NCI-H2196 (cell line): ENCODE data around the gene SUSD3.
"Not testable (repeated sequence)": the region's sequence is repeated elsewhere in the genome, so short reads cannot be mapped to it uniquely, and the experiment has no call there.

ENCODE experiments used
- DNase-seq: peaks from one replicate; lab custom pipeline; 2025; ENCODE audit not compliant: unreplicated experiment; lab: John Stamatoyannopoulos, UW

Gene SUSD3

DNA sequence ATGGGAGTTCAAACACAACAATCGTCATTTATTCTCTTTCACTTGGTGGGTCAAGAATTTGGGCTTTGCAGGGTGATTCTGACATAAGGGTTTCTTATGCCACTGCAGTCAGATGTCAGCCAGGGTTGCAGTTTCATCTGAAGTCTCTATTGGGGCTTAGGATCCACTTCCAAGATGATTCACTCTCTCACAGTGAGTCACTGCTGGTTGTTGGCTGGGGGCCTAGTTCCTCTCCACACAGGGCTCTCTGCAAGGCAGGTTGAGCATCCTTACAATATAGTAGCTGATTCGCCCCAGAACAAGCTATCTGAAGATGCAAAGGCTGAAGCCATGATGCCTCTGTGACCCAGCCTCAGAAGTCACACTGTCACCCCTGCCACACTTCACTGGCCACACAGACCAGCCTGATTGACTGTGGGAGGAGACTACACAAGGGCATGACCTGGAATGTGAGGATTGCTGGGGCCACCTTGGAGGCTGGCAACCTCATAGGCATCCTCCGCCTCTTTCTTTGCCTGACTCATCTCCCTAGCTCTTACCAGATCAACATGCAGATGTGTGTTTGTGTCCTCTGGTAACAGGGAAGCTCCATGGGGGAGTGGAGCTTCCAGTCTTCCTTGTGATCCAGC, 33.1 kb downstream of the SUSD3 start:
- DNase-seq = peak; percentile 16

DNA sequence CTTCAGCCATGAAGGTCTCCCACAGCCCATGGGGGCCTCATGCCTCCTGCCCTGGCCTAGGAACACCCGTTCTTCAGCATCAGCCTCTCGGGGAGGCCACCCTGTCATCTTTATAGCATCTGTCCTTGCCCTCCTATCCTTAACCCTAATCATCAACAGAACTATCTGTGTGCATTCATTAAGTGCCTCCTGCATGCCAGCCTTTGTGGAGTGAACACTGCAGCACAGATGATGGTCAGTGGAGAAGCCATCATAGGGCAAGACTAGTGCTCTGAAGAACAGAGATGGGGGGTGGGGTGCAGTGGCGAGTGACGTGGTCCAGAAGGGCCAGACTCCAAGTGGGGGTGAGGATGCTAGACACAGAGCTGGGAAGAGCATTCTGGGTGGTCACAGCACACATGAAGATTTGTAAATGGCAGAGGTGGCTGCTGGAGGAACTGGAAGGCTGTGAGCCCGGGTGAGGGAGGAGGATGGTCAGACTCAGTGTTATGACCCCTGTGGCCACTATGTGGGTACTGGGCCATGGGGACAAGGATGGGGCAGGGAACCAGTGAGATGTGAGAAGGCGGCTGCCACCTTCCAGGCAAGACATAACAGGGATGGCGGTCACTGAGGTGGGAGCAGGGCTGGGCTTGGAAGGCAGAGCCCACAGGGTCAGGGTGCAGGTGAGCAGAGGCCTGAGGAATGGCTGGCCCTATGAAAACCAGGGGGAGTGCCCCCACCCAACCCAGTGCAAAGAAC, 33.9 kb downstream of the SUSD3 start:
- DNase-seq = no peak

DNA sequence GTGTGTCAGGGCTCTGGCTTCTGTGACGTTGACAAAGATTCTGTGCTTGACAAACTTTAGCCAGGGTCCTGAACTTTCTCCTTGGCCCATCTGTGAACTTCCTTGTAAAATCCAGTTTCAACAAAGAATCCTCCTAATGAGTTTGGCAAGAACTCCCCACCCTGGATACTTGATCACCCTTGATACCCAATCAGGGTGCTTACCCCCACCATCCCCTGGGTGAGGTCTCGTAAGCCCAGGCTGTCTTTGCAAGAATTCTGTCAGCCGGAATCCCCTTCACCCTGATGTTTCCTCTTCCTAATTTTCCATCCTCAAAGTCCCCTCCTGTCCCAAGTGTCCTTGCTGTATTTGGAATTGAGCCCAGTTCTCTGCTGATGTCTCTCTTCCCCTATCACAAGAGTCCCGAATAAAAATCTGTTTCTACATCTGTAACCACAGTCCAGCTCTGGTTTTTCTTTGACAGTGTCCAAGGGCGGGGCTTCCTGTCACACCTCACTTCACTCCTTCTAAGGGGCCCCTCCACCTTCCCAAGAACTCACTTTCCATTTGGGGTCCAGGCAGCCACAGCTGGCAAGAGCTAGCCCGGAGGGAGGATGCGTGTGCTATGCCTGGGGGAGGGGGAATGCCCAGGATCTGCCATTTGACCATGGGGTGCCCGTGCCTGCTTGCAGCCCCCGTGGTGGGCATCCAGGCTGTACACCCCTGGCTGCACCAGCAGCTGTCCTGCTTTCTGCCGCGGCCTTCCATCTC, 34.8 kb downstream of the SUSD3 start:
- no peak for DNase-seq

DNA sequence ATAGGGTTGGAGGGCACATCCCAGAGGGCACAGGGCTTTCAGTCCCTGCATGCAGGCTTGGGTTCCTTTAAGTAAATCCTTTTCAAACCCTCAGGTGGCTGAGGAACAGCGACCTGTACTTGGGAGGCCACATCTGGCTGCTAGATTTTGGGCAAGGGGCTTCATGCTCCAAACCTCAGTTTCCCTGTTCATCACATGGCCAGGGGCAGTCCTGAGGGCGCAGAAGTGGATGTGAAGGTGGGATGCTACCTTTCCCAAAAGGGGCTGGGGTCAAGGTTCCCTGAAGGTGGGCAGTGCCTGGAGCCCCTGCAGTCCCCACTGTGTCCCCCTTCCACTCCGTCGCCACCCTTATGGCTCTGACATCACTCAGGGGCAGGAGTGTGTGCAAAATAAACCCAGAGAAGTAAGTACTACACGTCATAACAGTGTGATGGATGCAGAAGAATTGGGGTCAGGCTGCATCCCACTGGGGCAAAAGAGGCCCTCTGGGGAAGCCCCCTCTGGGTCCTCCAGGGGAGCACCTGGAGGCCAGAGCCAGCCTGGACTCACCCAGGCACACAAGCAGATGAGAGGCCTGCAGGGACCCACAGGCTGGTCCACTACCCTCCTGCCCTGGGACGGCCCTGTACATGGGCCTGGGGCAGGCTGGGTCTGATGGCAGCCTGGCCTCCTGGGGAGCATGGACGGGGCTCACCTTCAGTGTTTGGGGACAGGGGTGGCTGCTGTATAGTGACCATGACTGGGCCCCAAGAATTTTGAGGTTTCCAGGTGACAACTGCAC, 35.6 kb downstream of the SUSD3 start:
- no peak for DNase-seq

DNA sequence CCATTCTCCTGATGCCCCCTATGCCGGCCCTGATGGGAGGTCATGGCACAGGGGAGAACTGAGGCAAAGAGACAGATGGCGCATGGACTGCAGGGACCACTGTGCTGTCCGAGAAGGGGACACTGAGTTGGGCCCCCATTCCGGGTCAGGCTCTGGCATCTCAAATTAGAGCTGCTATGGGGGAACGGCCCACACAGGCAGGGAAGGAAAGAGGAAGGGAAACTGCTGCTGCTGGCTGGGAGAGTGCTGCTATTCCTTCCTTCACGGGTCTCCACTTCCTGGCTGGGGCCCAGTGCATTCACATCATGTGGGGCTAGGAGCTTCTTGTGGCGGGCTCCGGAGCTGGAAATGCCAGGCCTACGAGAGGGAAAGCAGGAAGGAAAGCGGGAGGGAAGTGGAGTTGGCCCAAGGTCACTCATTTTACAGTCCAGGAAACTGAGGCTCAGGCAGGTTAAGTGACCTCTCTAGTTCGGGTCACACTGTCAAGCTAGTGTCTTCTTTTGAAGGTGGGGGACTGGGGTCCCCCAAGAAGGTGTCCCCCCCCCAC, 36.2 kb downstream of the SUSD3 start:
- no peak for DNase-seq

DNA sequence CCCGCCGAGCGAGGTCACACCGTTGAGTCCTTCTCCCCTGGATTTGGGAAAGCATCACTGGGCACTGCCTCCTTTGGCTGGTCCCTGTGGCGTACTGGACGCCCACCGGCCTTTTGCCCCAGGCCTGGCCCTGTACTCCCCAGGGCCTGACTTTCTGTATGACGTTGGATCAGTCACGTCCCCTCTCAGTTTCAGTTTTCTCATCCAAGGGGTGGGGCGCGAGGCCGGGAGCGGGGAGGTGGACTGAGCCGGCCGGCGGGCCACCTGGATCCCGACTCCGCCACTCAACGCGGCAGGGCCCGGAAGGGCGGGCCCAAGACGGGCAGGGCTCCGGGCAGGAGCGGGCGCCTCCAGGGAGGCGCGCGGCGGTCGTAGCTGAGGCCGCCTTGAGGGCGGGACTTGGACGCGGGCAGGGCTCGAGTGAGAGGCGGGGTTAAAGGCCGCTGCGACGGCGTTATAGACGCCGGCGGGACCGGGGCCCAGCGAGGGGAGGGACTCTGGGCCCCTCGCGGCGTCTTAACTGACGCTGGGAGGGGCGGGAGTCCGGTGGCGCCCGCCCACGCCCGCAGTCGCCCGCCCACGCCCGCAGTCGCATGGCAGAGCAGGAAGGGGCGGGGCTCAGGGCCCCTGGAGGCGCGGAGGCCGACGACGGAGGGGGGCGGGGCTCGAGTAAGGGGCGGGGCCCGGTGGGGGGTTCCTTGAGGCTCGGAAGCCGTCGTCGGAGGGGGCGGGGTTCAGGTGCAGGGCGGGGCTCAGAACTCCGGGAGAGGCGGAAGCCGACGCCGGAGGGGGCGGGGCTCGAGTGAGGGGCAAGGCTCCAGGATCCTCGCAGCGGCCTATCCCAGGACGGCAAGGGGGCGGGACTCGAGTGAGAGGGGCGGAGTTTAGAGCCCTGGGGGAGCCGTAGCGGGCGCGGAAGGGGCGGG, 37.0 kb downstream of the SUSD3 start:
- DNase-seq = peak; percentile 100

DNA sequence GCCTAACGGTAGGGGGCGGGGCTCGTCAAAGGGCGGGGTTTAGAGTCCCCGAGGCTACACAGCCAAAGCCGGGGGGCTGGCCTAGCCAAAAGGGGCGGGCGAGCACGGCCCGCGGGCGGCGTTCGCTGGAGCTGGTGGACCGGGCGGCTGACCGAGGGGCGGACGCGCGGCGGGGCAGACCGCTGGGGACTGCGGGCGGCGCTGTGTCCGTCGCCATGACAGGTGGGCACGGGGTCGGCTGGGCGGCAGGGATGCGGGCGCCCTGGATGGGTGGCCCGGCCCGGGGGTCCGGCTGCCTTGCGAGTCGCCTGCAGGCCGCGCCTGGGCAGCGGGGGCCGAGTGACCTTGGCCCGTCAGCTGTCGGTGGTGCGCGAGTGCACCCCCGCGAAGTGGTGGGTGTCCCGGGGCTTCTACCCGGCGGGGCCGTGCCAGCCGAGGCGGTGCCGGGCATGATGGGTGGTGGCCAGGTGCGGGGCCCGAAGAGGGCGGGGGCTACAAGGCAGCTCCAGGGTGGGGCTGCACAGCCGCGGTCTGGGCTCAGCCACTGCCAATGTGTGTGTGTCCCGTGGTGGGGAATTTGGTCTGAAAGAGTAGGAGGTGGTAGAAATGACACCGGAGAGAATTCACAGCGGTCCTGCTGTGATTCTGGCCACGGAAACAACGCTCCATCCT, 37.8 kb downstream of the SUSD3 start, which contains the start of gene CARD19:
Gene CARD19, plus strand, starts transcription at position 87 of the 672 bp plus-strand sequence. Its CDS starts 129 bp downstream, at position 216.
- no peak for DNase-seq

DNA sequence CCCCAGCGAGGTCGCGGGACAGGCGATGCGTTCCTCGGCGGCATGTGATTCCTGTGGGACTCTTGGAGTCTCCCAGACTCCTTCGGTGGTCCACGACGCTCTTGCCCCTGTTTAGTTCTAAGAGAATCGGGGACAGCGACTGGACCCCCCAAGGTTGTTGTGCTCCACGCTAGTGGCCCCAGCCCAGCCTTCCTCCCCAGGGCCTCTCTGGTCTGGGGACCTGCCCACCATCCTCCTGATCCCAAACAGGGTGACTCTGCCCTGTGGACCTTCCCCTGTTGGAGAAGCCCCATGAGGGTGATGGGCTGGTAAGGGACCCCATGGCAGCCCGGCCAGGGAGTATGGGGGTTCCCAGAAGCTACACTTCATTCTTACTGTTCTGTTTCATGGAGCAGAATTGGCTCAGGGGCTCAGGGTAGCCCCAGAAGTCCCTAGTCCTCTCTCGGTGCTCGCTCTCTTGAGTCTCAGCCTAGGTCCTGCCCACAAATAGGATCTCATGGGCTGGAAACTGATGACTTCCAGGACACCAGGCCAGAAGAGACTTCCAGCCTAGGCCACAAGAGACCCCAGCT, 38.4 kb downstream of the SUSD3 start:
- DNase-seq = no peak

DNA sequence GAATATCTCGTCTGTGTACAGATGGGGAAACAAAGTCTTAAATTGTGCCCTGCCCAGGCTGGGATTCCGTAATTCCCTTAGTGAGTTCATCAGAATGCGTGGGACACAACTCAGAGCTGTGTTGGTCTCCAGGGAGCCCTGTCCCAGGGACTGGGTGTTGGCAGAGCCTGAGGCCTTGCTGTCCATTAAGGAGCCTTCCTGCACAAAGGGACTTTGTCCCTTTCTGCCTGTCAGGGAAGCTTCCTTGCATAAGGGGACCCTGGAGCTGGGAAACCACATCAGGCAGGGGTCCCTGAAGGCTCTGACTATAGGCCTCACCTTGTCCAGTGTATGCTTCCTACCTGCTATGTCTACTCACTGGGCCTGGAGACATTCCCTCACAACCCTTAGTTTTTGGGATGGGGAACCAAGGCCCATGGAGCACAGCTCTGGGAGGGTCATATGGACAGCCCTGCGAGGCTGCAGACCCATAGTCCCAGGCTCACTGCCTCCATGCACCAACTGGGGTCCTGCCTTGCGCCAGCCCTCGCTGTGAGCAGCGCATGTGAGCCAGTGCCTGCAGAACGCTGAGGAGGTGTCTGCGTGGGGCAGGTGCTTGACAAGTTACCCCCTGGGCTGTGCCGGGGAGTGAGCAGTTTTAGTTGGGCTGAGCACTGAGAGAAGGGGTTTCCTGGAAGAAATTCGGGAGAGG, 39.2 kb downstream of the SUSD3 start:
- no peak for DNase-seq

DNA sequence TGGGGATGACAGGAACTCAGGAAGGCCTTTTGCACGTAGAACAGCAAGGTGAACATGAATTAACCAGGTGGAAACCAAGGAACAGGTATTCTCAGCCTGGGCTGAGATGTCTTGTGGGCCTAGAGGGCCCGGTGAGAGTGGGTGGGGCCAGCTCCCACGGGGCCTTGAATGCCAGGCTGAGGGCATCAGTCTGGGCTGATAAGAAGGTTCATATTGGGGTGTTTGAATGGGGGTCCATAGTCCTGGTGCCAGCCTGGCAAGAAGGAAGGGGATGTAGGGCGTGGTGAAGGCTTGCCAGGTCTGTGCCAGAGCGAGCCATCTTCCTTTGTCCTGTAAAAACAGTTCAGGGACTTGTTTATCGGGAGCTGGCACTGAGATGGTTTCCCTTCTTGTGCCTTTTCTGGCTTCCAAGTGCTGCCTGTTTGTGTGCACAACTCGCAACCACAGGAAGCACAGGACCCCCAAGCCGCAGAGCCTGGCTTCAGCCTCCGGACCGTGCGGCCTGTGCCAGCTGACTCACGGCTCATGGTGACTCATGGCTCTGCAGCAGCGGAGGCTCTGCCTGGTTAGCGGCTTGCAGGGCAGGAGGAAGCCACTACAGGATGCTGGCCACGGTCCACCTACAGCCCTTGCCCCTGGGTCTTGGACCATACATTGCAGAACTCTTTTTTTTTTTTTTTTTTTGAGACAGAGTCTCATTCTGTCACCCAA, 39.9 kb downstream of the SUSD3 start:
- DNase-seq = peak; percentile 72

DNA sequence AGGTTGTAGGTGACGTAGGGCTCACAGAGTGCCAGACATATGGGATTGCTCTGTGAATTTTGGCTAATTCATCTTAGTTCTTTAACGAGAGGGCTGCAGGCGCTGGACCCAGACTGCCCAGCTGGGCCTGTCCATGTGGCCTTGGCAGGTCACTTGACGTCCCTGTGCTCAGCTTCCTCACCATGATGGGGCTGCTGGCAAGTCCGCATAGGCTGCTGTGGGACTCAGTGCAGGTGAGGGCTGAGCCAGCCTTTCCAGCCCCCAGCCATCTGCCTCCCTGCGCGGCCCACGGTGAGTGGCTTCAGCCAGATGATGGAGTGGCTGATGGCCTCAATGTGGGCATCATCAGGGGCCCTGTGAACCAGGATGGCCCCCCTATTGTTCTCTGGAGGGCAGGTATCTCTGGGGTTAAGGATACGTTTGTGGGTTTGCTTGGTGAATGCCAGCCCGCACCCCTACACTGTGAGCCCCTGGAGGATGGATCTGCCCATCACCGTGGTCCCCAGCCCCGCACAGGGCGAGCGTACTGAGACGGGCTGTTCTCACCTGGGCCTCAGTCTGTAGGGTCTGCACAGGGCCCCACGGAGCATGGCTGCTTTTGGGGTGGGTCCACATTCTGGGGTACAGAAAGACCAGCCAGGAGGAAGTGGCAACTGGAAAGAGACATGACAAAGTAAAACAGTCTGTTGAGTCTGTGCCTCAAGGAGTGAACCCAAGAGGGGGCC, 41.2 kb downstream of the SUSD3 start:
- no peak for DNase-seq

DNA sequence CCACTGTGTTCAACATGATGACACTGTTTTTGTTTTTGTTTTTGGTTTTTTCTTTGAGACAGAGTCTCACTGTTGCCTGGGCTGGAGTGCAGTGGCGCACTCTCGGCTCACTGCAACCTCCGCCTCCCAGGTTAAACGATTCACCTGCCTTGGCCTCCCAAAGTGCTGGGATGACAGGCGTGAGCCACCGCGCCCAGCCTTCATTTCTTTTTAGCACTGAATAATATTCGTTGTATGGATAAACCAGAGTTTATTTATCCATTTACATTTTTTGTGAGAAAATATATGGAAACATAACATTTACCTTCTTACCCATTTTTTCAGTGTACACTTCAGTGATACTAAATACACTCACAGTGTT, 41.8 kb downstream of the SUSD3 start:
- no peak for DNase-seq

DNA sequence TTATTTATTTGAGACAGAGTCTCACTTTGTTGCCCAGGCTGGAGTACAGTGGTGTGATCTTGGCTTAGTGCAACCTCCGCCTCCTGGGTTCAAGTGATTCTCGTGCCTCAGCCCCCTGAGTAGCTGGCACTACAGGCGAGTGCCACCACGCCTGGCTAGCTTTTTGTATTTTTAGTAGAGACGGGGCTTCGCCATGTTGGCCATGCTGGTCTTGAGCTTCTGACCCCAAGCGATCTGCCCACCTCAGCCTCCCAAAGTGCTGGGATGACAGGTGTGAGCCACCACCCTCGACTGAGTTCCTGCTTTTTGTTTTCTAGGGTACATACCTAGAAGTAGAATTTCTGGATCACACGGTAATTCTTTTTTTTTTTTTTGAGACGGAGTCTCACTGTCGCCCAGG, 42.6 kb downstream of the SUSD3 start:
- not testable (repeated sequence) for DNase-seq

DNA sequence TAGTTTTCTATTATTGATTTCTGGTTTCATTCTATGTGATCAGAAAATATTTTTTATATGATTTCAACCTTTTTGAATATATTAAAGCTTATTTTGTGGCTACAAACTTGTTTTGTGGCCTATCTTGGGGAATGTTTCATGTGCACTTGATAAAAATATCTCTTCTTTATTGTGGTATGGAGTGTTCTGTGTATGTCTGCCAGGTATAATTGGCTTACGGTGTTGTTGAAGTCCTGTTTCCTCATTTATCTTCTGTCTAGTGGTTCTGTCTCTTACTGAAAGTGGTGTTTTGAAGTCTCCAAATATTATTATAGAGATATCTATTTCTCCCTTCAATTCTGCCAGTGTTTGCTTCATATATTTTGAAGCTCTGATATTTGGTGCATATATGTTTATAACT, 47.1 kb downstream of the SUSD3 start:
- DNase-seq = no peak

DNA sequence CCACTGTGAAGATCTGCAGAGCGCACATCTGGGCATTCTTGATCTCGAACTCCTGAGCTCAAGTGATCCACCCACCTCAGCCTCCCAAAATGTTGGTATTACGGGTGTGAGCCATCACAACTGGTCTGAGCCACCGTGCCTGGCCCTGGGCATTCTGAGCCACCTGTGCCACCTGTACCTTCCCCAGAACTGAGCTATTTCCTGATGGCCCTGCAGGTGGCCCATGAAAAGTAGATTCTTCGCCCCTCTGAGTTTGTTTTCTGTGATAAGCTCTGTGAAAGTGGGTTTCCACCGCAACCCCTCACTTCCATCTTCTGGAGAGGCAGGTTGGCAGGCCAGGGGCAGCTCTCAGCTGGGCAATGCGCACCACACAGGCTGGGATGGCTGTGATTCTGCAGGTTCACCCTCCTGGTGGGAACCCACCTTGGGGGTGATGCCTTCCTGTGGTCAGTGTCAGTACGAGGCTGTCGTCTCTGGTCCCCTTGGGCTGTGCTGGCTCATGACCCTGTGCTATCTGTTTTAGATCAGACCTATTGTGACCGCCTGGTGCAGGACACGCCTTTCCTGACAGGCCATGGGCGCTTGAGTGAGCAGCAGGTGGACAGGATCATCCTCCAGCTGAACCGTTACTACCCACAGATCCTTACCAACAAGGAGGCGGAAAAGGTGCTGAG, 48.8 kb downstream of the SUSD3 start:
- DNase-seq = no peak

DNA sequence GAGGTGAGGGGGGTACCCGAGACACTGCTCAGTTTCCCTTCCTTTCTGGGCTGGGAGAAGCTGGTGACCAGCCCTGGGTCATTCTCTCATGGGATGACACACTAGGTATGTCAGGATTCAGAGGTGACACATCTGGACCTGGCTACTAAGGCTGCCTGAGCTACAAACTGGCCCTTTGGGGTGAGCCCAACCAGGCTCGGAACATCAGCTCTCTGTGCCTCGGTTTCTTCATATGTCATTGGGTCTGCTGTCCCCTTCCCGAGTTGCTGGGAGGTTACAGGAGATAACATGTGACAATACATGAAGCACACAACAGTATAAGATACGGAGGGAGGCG, 49.3 kb downstream of the SUSD3 start:
- DNase-seq = no peak
